ENCODE results near the gene SOX1. TPM values are rescaled to one million over a fixed set of nuclear protein-coding genes. Genes with fewer than 3 reads are reported as not detected.

Gene SOX1
- total and polyA plus RNA-seq, 10 donors, result not detected

DNA sequence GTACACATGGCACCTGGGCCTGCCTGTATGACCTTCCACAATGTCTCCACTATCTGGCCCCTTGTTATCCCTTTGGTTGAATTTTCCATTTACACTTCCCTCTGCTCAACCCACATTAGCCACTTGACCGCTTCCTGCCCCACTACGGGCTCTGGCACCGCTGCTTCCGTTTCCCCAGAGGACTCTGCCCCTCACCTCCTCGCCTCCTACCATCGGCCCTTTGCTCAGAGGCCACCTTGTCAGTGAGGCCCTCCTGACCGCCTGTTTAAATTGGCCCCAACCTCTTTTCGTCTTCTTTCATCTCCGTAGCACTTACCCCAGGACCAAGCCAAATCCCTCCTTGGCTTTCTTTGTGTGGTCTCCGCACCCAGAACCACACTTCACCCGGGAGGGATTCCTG, 47.4 kb downstream of the SOX1 start:
- 57 to 67% (median 57%) methylated on average over 11 of the region's 11 CpGs for WGBS, 5 donors
- TF ChIP-seq POLR2A (IDR thresholded peaks at IDR 0.05) (no peak), POLR2AphosphoS5 (IDR thresholded peaks at IDR 0.05) (no peak)
- TF ChIP-seq, protein P1, sequence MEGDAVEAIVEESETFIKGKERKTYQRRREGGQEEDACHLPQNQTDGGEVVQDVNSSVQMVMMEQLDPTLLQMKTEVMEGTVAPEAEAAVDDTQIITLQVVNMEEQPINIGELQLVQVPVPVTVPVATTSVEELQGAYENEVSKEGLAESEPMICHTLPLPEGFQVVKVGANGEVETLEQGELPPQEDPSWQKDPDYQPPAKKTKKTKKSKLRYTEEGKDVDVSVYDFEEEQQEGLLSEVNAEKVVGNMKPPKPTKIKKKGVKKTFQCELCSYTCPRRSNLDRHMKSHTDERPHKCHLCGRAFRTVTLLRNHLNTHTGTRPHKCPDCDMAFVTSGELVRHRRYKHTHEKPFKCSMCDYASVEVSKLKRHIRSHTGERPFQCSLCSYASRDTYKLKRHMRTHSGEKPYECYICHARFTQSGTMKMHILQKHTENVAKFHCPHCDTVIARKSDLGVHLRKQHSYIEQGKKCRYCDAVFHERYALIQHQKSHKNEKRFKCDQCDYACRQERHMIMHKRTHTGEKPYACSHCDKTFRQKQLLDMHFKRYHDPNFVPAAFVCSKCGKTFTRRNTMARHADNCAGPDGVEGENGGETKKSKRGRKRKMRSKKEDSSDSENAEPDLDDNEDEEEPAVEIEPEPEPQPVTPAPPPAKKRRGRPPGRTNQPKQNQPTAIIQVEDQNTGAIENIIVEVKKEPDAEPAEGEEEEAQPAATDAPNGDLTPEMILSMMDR (IDR thresholded peaks at IDR 0.05 in 8 of 11, conservative IDR thresholded peaks at IDR 0.05 in 3 of 11), result no peak
- peaks cover 0 to 85% (median 5%) of the 10 kb centered on the region in 7 donors for H3K27me3 ChIP-seq (replicated peaks in 1 of 7)
- DNase-seq, result no peak
- H3K27ac ChIP-seq, result no peak overlapping the region
- intact Hi-C loops (cut with DNase I; ENCODE audit: low total_unique reads), result no loop called here
- no peak overlapping the region for H3K4me3 ChIP-seq
- H3K4me1 ChIP-seq, result no peaks in the 10 kb centered on the region
- no peaks in the 10 kb centered on the region for H3K36me3 ChIP-seq
- H3K9me3 ChIP-seq, result no peaks in the 10 kb centered on the region

DNA sequence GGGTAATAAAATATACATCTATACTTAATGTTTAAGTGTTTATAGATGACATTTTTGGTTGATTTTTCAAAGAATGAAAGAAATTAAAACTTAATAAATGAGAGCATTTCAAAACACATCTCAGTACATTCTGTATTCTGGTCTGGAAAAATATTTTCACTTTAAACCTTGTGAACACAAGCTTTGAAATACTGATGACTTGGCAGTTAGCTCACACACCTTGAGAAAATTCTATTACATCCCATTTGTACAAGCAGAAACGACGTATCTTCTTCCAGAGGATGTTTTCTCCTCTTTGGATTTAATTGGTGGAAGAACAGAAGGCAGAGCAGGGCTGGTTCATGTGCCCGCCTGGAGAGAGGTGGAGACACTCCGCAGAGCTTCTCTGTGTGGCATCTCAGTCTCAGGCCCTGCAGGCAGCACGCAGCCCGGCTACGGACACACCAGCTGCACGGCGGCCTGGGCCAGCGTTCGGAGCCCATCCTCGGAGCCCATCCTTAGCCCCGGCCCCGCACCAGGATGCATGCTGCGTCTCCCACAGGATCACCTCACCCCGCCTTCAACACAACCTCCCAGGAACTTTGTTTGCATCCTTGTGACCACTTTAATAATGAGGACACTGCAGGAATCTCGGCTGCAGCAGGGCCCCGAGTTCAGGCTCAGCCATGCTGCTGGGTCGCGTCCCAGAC, 48.6 kb downstream of the SOX1 start:
- no peak overlapping the region for H3K27ac ChIP-seq
- H3K27me3 ChIP-seq (replicated peaks in 1 of 7), result peaks cover 0 to 76% (median 5%) of the 10 kb centered on the region in 7 donors
- H3K9me3 ChIP-seq, result no peaks in the 10 kb centered on the region
- no peaks in the 10 kb centered on the region for H3K36me3 ChIP-seq
- intact Hi-C loops (cut with DNase I; ENCODE audit: low total_unique reads), result no loop called here
- H3K4me1 ChIP-seq, result no peaks in the 10 kb centered on the region
- no peak for TF ChIP-seq POLR2A (IDR thresholded peaks at IDR 0.05)
- DNase-seq, result peak; percentile 59
- no peak overlapping the region for H3K4me3 ChIP-seq
- 80 to 90% (median 84%) methylated on average over 20 of the region's 20 CpGs for WGBS, 5 donors

DNA sequence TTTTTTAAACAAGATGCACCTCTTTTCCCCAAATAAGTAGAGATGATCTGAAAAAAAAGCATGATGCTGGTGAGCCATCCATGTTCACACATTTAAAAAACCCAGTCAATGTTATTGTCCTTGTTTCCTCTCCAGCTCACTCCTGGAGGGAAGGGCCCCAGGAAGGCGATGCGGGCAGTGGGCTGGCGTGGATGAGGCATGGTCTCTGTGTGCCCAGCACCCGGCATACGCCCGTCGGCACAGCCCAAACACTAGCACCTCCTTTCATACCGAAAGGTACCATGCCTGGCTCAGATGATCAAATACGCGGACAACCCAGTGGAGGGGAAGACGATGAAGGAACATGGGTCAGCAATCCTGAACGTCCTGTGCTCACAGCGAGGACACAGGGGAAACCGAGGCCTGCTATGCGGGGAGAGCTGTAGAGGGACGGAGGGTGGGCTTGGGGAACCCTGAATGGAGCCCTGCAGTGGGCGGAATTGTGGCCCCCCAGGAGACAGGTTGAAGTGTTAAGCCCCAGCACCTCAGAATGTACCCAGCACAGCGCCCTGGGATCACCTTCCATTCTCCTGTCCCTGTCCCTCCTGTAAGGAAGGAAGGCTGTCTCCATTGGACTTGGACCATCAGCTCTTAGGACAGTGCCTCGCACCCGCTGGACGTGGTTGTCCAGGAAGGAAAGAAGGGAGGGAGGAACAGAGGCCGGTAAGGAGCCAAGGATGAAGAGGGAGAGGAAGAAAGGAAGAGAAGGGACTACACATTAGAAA, 49.4 kb downstream of the SOX1 start:
- no peak overlapping the region for H3K27ac ChIP-seq
- peak; percentile 47 for DNase-seq
- no peaks in the 10 kb centered on the region for H3K9me3 ChIP-seq
- no peak overlapping the region for H3K4me3 ChIP-seq
- peaks cover 0 to 68% (median under 1%) of the 10 kb centered on the region in 7 donors for H3K27me3 ChIP-seq (replicated peaks in 1 of 7)
- TF ChIP-seq, protein P1 (IDR thresholded peaks at IDR 0.05 in 8 of 11, conservative IDR thresholded peaks at IDR 0.05 in 3 of 11), result no peak
- no peak for TF ChIP-seq POLR2A (IDR thresholded peaks at IDR 0.05)
- no peak for TF ChIP-seq POLR2AphosphoS5 (IDR thresholded peaks at IDR 0.05)
- intact Hi-C loops (cut with DNase I; ENCODE audit: low total_unique reads), result no loop called here
- no peaks in the 10 kb centered on the region for H3K4me1 ChIP-seq
- H3K36me3 ChIP-seq, result no peaks in the 10 kb centered on the region
- WGBS, 5 donors, result 82 to 85% (median 84%) methylated on average over 22 of the region's 22 CpGs

DNA sequence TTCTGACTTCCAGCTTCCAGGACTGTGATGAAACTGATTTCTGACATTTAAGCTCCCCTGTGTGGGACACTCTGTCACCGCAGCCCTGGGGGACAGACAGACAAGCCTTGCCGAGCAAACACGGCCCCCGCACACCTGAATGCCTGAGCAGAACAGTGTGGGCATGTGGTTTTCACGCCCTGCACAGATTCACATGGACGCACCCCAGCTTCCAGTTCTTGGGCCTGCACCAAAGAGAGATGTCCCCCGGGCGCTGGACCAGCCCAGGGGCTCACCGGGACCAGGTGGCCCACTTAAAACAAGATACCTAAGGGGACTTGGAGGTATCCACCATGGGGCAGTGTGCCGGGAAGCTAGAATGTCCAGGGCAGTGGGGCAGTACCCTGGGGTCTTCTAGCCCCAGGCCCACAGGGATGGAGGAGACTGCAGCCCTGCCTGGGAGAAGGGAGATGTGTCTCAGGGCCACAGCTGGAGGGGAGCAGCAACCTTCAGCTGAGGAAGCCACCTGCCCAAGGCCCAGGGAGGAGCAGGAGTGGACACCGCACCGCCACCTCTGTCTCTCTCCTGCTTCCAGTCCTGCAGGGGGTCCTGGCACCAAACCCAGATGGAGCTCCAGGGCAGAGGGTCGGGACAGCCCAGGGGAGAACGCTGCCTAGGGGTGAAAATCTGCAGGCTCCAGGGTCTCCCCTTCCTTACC, 50.5 kb downstream of the SOX1 start:
- Histone ChIP-seq H3K27me3 (replicated peaks in 1 of 7) (peaks cover 0 to 64% (median 0%) of the 10 kb centered on the region in 7 donors), H3K27ac (no peak overlapping the region), H3K36me3 (no peaks in the 10 kb centered on the region), H3K9me3 (no peaks in the 10 kb centered on the region), H3K4me3 (no peak overlapping the region), H3K4me1 (no peaks in the 10 kb centered on the region)
- intact Hi-C loops (cut with DNase I; ENCODE audit: low total_unique reads), result no loop called here
- WGBS, 5 donors, result 80 to 81% (median 81%) methylated on average over 13 to 14 of the region's 14 CpGs
- TF ChIP-seq, protein P1 (IDR thresholded peaks at IDR 0.05 in 8 of 11, conservative IDR thresholded peaks at IDR 0.05 in 3 of 11), result no peak
- TF ChIP-seq POLR2A (IDR thresholded peaks at IDR 0.05), result no peak
- TF ChIP-seq POLR2AphosphoS5 (IDR thresholded peaks at IDR 0.05), result no peak
- peak; percentile 58 for DNase-seq
